Osteocyte (in vitro differentiated cells): Measurements from ENCODE around the gene ACAA2. TPM values are rescaled to one million over a fixed set of nuclear protein-coding genes. Genes with fewer than 3 reads are reported as not detected.

ENCODE experiments used
- DNase-seq: peaks from one replicate; pipeline ENCODE4 v3.0.0; 2021; ENCODE audit warnings: mixed read lengths; ENCODE audit not compliant: unreplicated experiment; ENCODE audit errors: extremely low spot score
- H3K27ac Mint-ChIP-seq: one replicate; pipeline ENCODE4 v1.8.0; 2021; ENCODE audit warnings: mild to moderate bottlenecking, mixed read lengths; ENCODE audit not compliant: unreplicated experiment
- H3K27me3 Mint-ChIP-seq: one replicate; pipeline ENCODE4 v1.8.0; 2021; ENCODE audit warnings: mixed read lengths; ENCODE audit not compliant: unreplicated experiment
- H3K36me3 Mint-ChIP-seq: one replicate; pipeline ENCODE4 v1.8.0; 2021; ENCODE audit warnings: mixed read lengths; ENCODE audit not compliant: unreplicated experiment
- H3K4me1 Mint-ChIP-seq: one replicate; pipeline ENCODE4 v1.8.0; 2021; ENCODE audit warnings: mixed read lengths; ENCODE audit not compliant: unreplicated experiment
- H3K4me3 Mint-ChIP-seq: one replicate; pipeline ENCODE4 v1.8.0; 2021; ENCODE audit warnings: mild to moderate bottlenecking, moderate library complexity, mixed read lengths; ENCODE audit not compliant: unreplicated experiment
- H3K9me3 Mint-ChIP-seq: one replicate; pipeline ENCODE4 v1.8.0; 2021; ENCODE audit warnings: mixed read lengths; ENCODE audit not compliant: unreplicated experiment
- total RNA-seq: library from RNA; stranded (reverse); gene quantifications from 2 replicates; pipeline ENCODE4 v1.2.1, GENCODE V29; 2021
- TF ChIP-seq, protein P1 (sequence below): fragments of 200-600 bp; sonication (generic); IDR thresholded peaks from 2 replicates; pipeline ENCODE4 v1.5.0; 2021; ENCODE audit warnings: antibody characterized with exemption, mild to moderate bottlenecking, moderate library complexity

Gene ACAA2
- total RNA-seq, 1 donor from 2014 or later: 57.7 TPM

DNA sequence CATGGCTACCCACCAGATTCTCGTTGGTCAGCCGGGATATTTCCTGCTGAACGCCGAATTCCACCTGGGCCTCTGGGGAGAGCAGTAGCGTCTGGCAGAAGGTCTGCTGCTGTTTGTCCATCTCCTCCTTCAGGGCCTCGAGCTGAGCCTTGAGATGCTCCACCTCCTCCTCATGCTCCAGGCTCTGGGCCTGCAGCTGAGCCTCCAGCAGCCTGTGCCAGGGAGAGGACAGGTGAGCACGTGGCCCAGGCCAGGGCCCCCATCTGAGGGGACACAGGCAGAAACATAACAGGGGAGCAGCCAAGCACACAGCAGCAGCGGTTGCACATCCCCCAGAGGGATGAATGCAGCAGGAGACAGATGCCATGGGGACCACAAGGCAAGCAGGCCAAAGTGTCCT is 40.1 kb upstream of the ACAA2 start:
- DNase-seq: peak; percentile 76
- Mint-ChIP-seq H3K36me3 (no peaks in the 10 kb centered on the region), H3K9me3 (no peaks in the 10 kb centered on the region), H3K27ac (no peak overlapping the region), H3K4me3 (no peak overlapping the region), H3K27me3 (no peaks in the 10 kb centered on the region), H3K4me1 (peaks cover 10% of the 10 kb centered on the region)
- TF ChIP-seq, protein P1, sequence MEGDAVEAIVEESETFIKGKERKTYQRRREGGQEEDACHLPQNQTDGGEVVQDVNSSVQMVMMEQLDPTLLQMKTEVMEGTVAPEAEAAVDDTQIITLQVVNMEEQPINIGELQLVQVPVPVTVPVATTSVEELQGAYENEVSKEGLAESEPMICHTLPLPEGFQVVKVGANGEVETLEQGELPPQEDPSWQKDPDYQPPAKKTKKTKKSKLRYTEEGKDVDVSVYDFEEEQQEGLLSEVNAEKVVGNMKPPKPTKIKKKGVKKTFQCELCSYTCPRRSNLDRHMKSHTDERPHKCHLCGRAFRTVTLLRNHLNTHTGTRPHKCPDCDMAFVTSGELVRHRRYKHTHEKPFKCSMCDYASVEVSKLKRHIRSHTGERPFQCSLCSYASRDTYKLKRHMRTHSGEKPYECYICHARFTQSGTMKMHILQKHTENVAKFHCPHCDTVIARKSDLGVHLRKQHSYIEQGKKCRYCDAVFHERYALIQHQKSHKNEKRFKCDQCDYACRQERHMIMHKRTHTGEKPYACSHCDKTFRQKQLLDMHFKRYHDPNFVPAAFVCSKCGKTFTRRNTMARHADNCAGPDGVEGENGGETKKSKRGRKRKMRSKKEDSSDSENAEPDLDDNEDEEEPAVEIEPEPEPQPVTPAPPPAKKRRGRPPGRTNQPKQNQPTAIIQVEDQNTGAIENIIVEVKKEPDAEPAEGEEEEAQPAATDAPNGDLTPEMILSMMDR: no peak

- Mint-ChIP-seq H3K4me3 (no peak overlapping the region), H3K27me3 (no peaks in the 10 kb centered on the region)
Measured at GRCh38 chr18:49853011-49853410, 39.7 kb upstream of the ACAA2 start.

GRCh38 chr18:49851624-49852023 is 38.3 kb upstream of the ACAA2 start:
- Mint-ChIP-seq H3K27ac (no peak overlapping the region), H3K27me3 (no peaks in the 10 kb centered on the region), H3K4me1 (peaks cover 10% of the 10 kb centered on the region), H3K4me3 (no peak overlapping the region), H3K36me3 (no peaks in the 10 kb centered on the region), H3K9me3 (no peaks in the 10 kb centered on the region)
- peak; percentile 67 for DNase-seq
- TF ChIP-seq, protein P1: no peak

More at GRCh38 chr18:49853011-49853410, 39.7 kb upstream of the ACAA2 start:
- no peaks in the 10 kb centered on the region for H3K9me3 Mint-ChIP-seq
- H3K36me3 Mint-ChIP-seq: no peaks in the 10 kb centered on the region
- no peak overlapping the region for H3K27ac Mint-ChIP-seq
- H3K4me1 Mint-ChIP-seq: peaks cover 10% of the 10 kb centered on the region
- DNase-seq: peak; percentile 76
- TF ChIP-seq, protein P1: no peak

DNA sequence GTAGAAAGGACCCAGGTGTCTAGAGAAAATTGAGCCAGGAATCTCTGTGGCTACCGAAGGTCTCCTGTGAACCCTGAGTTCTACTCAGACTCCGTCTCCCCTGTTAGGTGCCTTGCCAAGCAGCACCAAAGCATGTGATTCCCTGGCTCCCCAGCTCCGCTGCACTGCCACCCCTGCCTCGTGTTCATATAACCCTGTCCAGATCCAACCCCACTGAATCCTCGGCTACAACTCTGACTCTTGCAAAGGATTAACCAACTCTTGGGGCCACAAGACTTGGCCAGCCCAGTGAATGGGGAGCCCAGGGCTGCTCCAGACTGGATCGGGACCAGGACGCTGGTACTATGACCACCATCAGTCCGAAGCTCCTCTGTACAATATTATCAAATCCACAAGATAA is 37.3 kb upstream of the ACAA2 start:
- no peak overlapping the region for H3K27ac Mint-ChIP-seq
- H3K36me3 Mint-ChIP-seq: no peaks in the 10 kb centered on the region
- no peaks in the 10 kb centered on the region for H3K9me3 Mint-ChIP-seq
- H3K27me3 Mint-ChIP-seq: no peaks in the 10 kb centered on the region
- DNase-seq: peak; percentile 63
- H3K4me1 Mint-ChIP-seq: peaks cover 14% of the 10 kb centered on the region
- TF ChIP-seq, protein P1: no peak
- no peak overlapping the region for H3K4me3 Mint-ChIP-seq

DNA sequence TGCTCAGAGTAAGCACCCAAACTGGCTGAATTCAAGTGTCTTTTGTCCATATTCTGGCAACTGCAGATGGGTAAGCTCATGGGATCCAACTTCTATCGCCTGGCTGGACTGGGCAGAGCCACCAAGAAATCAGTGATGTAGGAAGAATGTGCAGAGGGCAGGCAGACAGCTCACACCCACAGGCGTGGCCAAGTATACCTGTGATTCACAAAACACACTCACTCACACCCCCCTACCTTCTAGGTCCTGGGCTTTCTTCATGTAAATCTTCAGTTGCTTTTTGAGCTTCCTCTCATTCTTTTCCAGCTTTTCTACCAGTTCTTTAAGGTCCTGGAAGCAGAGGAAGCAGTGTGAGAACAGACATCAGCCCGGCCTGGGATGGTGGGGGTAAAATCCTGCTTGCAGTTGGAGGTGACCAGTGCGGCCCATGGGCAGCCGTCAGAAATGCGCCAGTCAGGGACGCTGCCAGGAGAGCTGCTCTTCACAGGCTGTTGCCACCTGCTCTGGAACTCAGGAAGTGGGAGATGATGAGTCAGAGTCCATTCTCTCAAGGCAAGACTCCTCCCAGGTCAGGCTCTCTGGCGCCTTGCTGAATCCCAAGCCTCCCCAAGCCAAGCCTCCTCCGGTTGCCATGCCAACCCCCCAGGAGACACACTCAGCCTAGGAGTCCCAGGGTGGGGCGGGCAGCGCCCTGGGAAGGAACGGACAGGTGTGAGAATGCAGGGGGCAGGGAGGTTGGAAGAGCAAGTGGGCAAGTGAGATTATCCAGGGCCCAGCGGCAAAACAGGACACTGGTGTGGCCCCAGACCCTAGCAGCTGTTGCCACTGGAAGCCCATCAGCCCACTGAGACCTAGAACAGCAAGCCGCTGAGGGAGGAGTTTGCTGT is 36.2 kb upstream of the ACAA2 start:
- H3K4me1 Mint-ChIP-seq: peaks cover 16% of the 10 kb centered on the region
- H3K36me3 Mint-ChIP-seq: no peaks in the 10 kb centered on the region
- H3K27me3 Mint-ChIP-seq: no peaks in the 10 kb centered on the region
- peak; percentile 81 for DNase-seq
- no peaks in the 10 kb centered on the region for H3K9me3 Mint-ChIP-seq
- peak overlapping the region; percentile 21 for H3K27ac Mint-ChIP-seq
- TF ChIP-seq, protein P1: no peak
- H3K4me3 Mint-ChIP-seq: no peak overlapping the region
